ENCODE data around the gene PROM1. TPM values are rescaled to one million over a fixed set of nuclear protein-coding genes. Genes with fewer than 3 reads are reported as not detected.

PROM1 gene
- total and polyA plus RNA-seq, 2 of the 13 experiments (the other 11 are each of a cell fraction or from before 2014, with no cell fraction given), result 3.9 to 16.4 TPM

DNA sequence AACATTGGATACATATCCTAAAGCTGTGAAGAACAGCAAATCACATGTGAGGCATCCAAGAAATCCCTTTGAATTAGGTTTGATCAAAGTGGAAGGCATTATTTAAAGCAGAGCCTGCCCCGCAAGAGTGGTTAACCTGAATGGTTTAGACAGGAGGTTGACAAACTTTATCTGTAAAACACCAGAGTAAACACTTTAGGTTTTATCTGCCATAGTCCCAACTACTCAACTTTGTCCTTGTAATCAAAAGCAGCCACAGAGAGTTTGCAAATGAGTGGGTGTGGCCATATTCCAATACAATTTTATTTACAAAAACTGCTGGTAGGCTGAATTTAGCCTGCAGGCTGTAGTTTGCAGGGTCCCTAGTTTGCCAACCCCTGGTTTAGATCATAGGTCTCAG is 95.6 kb downstream of the PROM1 start (continued):
- TF ChIP-seq, protein P1, sequence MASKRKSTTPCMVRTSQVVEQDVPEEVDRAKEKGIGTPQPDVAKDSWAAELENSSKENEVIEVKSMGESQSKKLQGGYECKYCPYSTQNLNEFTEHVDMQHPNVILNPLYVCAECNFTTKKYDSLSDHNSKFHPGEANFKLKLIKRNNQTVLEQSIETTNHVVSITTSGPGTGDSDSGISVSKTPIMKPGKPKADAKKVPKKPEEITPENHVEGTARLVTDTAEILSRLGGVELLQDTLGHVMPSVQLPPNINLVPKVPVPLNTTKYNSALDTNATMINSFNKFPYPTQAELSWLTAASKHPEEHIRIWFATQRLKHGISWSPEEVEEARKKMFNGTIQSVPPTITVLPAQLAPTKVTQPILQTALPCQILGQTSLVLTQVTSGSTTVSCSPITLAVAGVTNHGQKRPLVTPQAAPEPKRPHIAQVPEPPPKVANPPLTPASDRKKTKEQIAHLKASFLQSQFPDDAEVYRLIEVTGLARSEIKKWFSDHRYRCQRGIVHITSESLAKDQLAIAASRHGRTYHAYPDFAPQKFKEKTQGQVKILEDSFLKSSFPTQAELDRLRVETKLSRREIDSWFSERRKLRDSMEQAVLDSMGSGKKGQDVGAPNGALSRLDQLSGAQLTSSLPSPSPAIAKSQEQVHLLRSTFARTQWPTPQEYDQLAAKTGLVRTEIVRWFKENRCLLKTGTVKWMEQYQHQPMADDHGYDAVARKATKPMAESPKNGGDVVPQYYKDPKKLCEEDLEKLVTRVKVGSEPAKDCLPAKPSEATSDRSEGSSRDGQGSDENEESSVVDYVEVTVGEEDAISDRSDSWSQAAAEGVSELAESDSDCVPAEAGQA (IDR thresholded peaks at IDR 0.05; ENCODE audit: low read depth), result no peak
- TF ChIP-seq, protein P1 (CRISPR knock-in tag; IDR thresholded peaks at IDR 0.05; ENCODE audit: borderline replicate concordance), result no peak
- no peak for TF ChIP-seq ZKSCAN1 (IDR thresholded peaks at IDR 0.05; ENCODE audit: low read length)
- no peak for TF ChIP-seq HOXA3 (CRISPR knock-in tag; IDR thresholded peaks at IDR 0.05)
- no peak for TF ChIP-seq REL (CRISPR knock-in tag; conservative IDR thresholded peaks at IDR 0.05)
- TF ChIP-seq TAF15 (IDR thresholded peaks at IDR 0.05; ENCODE audit: low read depth, low read length, poor library complexity, severe bottlenecking), result no peak
- TF ChIP-seq, protein P2, sequence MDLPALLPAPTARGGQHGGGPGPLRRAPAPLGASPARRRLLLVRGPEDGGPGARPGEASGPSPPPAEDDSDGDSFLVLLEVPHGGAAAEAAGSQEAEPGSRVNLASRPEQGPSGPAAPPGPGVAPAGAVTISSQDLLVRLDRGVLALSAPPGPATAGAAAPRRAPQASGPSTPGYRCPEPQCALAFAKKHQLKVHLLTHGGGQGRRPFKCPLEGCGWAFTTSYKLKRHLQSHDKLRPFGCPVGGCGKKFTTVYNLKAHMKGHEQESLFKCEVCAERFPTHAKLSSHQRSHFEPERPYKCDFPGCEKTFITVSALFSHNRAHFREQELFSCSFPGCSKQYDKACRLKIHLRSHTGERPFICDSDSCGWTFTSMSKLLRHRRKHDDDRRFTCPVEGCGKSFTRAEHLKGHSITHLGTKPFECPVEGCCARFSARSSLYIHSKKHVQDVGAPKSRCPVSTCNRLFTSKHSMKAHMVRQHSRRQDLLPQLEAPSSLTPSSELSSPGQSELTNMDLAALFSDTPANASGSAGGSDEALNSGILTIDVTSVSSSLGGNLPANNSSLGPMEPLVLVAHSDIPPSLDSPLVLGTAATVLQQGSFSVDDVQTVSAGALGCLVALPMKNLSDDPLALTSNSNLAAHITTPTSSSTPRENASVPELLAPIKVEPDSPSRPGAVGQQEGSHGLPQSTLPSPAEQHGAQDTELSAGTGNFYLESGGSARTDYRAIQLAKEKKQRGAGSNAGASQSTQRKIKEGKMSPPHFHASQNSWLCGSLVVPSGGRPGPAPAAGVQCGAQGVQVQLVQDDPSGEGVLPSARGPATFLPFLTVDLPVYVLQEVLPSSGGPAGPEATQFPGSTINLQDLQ (CRISPR knock-in tag; IDR thresholded peaks at IDR 0.05), result no peak
- TF ChIP-seq ISL2 (CRISPR knock-in tag; IDR thresholded peaks at IDR 0.05), result no peak
- no peak for TF ChIP-seq IKZF4 (CRISPR knock-in tag; IDR thresholded peaks at IDR 0.05; ENCODE audit: borderline replicate concordance, low read depth, not compliant biosample characterization)
- no peak for TF ChIP-seq MIER2 (CRISPR knock-in tag; IDR thresholded peaks at IDR 0.05)

Data from HepG2 (cell line).